HG02943 (cell line): ENCODE data around the gene PPEF1.

Experiments
- ATAC-seq: cut with Tn5 transposase; IDR thresholded peaks from one replicate; pipeline ENCODE4 v1.9.1; 2021; ENCODE audit warnings: mild to moderate bottlenecking, low read depth, moderate library complexity; ENCODE audit not compliant: unreplicated experiment

The PPEF1 gene

DNA sequence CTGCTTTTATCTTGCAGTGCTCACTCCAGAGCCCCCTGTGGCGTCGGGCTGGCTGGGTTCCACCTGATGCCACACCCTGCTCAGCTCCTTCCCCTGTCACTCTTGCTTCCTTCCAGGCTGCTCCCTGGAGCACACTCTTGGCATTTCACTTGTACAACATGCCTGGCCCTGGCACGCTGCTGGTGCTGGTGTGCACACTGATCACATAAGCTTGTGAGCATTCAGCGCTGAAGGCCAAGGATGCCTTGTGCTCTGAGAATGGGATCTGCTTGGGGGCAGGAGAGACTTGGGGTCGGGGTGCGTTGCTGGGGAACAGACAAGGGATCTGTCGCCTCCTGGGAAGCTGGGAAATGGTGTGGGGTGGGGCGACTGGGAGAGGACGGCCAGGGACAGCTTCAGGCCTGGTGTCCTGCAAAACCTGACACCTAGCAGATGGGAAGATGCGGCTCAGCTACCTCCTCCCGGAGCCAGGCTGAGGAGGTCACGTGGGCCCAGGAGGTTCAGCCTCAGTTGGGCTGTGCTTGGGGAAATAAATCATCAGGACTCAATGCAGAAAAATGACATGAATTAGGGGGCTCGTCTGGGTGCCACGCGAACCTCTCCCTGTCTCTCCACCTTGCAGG lies 167.9 kb downstream of the PPEF1 start:
- ATAC-seq, result no peak

DNA sequence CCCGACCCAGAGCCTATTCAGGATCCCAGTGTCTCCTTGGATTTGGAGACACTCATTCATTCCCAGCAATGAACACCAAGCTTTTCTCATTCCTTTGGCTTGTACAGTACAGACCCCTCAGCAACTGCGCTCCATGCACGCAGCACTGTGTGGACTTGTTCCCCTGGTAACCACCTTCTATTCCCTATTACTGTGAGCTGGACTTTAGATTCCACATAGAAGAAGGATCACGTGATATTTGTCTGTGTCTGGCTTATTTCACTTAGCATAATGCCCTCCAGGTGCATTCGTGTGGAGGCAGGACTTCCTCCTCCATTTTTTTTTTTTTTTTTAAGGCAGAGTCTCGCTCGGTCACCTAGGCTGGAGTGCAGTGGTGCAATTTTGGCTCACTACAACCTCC lies 170.0 kb downstream of the PPEF1 start:
- no peak for ATAC-seq
